NB4 (cell line): Measurements from ENCODE around the gene MARK3.

Experiments used
- MYC ChIP-seq: IDR thresholded peaks from 2 replicates; pipeline ENCODE4 v1.6.1; 2011; ENCODE audit warnings: low read depth, low read length
- POLR2A ChIP-seq: IDR thresholded peaks from 2 replicates; pipeline ENCODE4 v1.6.1; 2011; ENCODE audit warnings: mild to moderate bottlenecking; ENCODE audit not compliant: insufficient read length; ENCODE audit errors: extremely low read depth
- TF ChIP-seq, protein P1 (sequence below): IDR thresholded peaks from one replicate; pipeline ENCODE4 v1.5.1; 2012; ENCODE audit warnings: low read depth, low read length

DNA sequence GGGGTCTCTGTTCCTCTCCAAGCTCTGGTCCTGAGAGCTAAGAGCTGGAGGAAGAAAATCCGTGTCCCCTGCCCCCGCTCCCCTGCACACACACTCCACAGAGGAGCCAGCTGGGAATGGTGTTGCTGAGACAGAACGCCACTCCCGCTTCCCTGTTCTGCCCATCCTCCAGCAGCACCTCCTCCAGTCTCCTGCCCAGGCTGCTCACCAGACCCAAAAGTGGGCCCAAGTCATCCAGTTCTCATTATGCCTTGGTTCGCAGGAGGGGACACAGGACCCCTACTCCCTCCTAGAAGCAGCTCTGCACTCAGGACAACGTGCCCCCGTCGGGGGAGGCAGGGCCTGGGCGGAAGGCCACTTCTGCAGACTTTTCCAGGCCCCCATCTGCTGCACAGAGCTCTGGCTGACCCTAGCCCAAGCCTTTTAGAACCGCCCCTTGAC, 143.0 kb downstream of the MARK3 start:
- TF ChIP-seq, protein P1, sequence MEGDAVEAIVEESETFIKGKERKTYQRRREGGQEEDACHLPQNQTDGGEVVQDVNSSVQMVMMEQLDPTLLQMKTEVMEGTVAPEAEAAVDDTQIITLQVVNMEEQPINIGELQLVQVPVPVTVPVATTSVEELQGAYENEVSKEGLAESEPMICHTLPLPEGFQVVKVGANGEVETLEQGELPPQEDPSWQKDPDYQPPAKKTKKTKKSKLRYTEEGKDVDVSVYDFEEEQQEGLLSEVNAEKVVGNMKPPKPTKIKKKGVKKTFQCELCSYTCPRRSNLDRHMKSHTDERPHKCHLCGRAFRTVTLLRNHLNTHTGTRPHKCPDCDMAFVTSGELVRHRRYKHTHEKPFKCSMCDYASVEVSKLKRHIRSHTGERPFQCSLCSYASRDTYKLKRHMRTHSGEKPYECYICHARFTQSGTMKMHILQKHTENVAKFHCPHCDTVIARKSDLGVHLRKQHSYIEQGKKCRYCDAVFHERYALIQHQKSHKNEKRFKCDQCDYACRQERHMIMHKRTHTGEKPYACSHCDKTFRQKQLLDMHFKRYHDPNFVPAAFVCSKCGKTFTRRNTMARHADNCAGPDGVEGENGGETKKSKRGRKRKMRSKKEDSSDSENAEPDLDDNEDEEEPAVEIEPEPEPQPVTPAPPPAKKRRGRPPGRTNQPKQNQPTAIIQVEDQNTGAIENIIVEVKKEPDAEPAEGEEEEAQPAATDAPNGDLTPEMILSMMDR = no peak
- no peak for TF ChIP-seq MYC
- no peak for TF ChIP-seq POLR2A
